Cortex of kidney (tissue), 1 donor: ENCODE results near the gene DRC7.
"Not testable (repeated sequence)": the region's sequence is repeated elsewhere in the genome, so short reads cannot be mapped to it uniquely, and the experiment has no call there.

Experiments
- DNase-seq: peaks from one replicate; lab custom pipeline; 2025; lab: John Stamatoyannopoulos, UW

Gene DRC7

DNA sequence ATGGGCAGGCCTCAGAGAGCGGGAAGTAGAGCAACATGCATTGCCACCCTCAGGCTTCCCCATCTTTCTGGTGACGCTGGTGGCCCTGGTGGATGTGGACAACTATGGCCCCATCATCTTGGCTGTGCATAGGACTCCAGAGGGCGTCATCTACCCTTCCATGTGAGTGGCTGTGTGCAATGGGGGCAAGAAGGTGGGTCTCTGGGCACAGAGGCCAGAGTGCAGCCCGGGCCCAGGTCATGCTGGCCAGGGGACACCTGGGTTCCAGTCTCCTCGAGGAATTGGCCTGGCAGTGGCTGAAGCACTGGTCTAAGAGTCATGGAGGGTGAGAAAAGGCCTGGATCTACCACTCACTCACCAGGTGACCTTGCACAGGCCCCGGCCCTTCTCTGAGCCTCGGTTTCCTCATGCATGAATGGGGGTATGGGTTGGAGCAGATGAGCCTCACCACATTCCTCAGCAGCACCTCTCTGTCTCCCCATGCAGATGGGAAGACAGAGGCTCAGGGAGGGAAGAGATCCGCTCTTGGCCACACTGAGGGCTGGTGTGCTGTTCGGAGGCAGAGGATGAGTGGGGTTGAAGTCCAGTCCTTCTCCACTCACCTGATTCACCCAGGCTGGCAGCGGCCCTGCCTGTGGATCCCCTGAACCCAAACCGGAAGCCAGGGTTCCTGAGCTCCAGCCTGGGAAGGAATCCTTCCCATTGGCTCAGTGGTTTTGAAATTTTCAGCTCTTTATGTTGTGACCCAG, 33.7 kb upstream of the DRC7 start:
- no peak for DNase-seq

DNA sequence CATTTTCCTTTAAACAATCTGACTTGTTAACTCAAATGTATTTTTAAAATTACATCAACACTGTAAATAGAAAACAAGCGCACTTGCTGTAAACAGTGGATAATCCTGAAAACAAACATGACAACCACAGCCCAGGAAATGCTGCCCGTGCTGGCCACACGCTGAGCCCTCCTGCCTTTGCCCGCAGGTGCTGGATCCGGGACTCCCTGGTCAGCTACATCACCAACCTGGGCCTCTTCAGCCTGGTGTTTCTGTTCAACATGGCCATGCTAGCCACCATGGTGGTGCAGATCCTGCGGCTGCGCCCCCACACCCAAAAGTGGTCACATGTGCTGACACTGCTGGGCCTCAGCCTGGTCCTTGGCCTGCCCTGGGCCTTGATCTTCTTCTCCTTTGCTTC, 33.1 kb upstream of the DRC7 start:
- DNase-seq, result no peak

GRCh38 chr16:57661936-57662906, 32.4 kb upstream of the DRC7 start:
- DNase-seq, result no peak

DNA sequence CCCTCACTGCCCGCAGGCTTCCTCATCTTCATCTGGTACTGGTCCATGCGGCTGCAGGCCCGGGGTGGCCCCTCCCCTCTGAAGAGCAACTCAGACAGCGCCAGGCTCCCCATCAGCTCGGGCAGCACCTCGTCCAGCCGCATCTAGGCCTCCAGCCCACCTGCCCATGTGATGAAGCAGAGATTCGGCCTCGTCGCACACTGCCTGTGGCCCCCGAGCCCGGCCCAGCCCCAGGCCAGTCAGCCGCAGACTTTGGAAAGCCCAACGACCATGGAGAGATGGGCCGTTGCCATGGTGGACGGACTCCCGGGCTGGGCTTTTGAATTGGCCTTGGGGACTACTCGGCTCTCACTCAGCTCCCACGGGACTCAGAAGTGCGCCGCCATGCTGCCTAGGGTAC, 31.2 kb upstream of the DRC7 start:
- no peak for DNase-seq

DNA sequence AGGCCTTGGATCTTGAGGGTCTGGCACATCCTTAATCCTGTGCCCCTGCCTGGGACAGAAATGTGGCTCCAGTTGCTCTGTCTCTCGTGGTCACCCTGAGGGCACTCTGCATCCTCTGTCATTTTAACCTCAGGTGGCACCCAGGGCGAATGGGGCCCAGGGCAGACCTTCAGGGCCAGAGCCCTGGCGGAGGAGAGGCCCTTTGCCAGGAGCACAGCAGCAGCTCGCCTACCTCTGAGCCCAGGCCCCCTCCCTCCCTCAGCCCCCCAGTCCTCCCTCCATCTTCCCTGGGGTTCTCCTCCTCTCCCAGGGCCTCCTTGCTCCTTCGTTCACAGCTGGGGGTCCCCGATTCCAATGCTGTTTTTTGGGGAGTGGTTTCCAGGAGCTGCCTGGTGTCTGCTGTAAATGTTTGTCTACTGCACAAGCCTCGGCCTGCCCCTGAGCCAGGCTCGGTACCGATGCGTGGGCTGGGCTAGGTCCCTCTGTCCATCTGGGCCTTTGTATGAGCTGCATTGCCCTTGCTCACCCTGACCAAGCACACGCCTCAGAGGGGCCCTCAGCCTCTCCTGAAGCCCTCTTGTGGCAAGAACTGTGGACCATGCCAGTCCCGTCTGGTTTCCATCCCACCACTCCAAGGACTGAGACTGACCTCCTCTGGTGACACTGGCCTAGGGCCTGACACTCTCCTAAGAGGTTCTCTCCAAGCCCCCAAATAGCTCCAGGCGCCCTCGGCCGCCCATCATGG, 30.5 kb upstream of the DRC7 start:
- DNase-seq, result no peak

DNA sequence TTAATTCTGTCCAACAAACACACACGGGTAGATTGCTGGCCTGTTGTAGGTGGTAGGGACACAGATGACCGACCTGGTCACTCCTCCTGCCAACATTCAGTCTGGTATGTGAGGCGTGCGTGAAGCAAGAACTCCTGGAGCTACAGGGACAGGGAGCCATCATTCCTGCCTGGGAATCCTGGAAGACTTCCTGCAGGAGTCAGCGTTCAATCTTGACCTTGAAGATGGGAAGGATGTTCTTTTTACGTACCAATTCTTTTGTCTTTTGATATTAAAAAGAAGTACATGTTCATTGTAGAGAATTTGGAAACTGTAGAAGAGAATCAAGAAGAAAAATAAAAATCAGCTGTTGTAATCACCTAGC, 30.0 kb upstream of the DRC7 start:
- no peak for DNase-seq

DNA sequence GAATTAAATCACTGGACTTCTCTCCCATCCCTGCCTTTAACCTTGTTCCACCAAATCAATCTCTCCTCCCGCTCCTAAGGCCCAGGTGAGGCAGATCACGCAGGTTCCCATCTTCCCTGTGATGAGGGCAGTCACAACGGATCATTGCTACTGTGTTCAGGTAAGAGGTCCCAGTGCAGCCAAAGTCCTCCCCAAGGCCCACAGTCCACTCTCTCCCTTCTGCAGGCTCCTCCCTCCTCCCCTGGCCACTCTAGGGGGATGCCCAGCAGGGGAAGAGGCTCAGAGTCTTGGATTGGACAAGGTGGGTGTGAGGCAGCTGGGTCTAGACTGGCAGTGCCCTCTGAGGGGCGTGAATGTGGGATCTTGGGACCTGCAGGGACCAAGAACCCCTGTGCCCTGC, 29.1 kb upstream of the DRC7 start:
- DNase-seq, result no peak

DNA sequence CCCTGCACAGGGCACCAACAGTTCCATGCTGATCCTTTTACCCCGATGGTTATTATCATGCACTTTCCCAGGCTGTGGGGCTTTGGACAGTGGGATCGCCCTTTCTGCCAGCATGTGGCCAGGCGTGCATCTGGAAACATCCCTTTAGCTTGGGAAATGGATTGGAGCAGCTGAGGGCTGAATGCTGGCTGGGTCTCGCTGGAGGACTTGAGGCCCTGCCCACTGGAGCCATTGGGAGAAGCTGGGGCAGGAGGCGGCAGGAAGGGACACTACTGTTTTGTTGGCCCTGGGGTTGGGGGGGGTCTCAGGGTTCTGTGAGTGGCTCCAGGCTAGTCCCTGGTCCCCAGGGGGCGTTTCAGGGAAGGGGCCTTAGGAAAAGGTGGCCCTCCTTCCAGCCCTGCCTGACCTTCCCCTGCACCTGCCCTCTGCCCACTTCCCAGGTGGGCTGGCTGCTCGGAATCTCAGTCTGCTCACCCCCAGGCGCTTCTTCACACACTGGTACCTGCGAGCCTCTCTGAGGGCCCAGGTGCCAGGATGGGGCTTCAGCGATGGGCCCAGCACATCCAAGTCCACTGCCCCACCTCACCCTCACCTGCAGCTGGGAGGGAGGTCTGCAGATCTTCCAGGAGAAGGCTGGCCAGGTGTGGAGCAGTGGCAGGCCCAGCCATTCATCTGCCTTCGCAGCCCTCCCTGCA, 28.1 kb upstream of the DRC7 start:
- no peak for DNase-seq

DNA sequence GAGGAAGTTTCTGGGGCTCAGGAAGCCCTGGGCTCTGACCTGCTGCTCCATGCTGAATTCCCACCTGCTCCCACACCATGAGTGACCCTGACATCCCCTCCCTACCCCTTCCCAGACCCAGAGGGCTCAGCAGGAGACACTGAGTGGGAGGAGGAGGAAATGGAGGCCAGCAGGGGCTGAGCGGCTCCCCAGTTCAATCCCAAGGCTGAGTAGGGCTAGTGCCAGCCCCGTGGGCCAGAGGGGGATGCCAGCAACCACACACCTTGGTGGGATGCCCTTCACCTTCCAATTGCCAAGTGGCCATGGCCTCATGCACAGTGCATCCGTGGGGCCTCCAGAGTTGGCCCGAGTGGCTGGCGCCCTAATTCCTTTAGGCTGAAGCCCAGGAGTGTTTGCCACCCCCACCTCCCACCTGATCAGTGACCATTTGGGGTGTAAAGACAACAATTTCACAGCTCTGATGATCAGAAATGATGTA, 27.5 kb upstream of the DRC7 start:
- DNase-seq, result no peak

DNA sequence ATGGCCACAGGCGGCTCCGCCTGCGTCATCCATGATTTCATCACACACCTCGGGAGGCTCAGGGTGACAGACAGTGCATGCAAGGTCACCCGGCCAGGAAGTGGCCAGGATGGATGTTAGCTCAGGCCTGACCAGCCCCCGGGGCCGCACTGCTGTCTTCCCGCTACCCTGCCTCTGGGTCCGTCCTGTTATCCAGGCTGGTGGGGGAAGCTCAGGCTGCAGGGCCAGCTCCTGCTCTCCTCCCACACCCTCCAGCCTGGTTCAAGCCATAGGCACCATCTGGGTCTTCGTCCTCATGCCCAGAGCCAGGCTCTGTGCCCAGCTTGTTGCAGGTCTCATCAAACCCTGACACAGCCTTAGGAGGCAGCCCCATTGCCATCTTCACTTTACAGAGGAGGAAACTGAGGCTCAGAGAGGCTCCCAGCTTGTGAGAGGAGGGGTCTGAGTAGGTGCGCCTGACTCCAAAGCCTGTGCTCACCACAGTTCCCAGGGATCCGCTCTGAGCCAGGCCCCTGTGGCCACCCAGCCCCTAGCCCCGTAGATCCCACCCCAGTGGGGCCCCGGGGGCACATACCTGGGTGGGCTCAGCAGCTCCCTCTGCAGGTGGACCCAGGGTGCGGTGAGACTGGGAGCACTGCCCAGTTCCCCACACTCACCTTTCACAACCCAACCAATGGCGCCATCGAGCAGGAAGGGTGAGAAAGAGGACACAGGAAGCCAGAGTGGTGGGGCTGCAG, 26.9 kb upstream of the DRC7 start:
- DNase-seq, result no peak

DNA sequence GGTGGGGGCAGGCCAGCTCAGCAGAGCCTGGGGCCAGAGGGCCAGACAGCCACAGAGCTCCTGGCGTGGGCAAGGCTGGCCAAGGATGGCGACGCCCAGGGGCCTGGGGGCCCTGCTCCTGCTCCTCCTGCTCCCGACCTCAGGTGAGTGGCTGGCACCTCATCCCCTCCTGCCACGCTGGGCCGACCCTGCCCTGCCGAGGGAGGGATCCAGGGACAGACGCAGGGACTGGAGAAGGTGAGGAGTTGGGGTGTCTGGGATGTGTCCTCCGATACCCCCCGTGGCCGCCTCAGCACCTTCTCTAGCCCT, 26.4 kb upstream of the DRC7 start, which contains the start of gene ADGRG3:
Gene ADGRG3, plus strand, starts transcription at position 44 of the 309 bp plus-strand sequence. Its CDS starts 42 bp downstream, at position 86.
- DNase-seq, result no peak

DNA sequence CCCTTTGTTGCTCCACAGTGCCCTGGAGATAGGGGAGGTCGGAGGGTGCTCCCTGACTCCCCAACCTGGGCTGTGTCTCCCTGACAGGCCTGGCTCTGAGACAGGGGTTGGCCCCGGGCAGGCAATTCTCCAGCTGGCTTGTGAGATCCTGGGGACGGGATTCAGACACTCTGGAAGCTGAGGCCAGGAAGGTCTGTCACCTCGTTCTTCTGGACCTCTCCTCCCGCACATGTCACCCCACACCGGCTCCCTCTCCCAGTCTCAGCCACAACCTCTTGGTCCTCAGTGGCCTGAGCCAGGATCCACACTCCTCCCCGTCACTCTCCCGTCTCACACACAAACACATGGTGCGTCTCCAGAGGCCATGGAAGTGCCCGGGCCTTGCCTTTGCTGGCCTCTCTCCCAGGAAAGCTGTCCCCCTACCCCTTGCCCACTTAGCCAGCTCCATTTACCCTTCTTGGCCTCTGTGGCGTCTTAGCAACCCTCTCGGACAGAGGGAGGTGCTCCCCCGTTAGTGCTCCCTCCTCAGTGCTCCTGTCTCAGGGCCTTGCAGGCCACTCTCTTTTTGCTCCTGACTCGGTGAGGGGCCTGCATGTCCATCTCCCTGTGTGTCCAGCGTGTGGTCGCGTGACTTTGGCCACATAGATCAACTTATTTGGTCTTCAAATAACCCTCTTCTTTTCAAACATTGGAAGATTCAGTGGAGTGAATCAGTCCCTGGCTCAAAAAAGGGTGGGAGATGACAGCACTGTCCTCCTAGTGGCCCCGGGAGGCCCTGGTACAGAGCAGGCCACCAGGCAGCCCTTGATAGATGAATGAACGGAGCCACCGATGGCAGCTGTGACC, 25.8 kb upstream of the DRC7 start:
- DNase-seq, result no peak

DNA sequence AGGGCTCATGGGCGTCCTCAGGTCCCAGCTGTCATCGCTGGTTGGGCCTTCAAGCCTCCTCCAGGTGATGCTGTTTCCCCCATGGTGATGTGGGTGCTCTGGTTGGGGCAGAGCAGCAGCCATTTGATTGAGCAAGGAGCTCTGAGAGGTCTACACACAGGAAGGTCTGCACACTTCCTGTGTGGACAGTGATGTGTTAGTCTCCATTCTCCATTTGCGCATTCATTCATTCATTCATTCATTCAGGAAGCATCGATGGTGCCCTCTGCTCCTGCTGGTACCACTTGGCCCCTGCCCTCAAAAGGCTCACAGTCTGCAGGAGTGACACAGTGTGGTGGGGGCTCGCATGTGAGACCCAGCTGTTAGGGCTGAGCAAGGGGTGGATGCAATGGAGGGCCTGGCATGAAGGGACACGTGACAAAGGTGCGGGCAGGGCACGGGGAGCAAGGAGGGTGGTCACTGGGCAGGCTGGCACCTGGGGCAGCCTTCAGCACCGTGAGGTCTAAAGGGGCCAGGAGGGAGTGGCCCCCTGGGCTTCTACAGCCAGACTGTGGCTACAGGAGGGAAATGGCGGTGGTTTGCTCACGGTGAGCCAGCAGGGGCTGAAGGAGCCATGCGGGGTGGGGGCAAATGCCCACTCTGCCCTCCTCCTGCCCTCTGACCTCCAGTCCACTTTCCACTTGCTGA, 25.0 kb upstream of the DRC7 start:
- no peak for DNase-seq

DNA sequence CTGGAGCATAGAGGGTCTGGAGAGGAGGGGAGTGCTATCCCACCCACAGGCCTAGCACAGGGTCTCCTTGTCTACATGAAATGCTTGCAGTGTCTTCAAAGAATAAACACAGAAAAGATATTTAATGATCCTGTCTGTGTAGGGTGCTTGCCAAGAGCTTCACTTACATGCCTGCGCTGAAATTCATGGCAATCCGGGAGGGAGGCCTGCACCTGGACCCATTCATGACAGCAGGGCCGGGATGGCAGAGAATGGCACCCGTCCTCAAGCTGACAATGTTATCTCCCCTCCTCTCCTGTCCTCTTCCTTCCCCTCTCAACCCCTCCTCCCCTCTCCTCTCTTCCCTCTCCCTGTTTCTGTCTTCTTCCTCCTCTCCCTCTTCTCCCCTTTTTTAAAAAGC, 24.4 kb upstream of the DRC7 start:
- DNase-seq, result no peak

- not testable (repeated sequence) for DNase-seq
These were observed 23.2 kb upstream of the DRC7 start for GRCh38 chr16:57671451-57671850.

DNA sequence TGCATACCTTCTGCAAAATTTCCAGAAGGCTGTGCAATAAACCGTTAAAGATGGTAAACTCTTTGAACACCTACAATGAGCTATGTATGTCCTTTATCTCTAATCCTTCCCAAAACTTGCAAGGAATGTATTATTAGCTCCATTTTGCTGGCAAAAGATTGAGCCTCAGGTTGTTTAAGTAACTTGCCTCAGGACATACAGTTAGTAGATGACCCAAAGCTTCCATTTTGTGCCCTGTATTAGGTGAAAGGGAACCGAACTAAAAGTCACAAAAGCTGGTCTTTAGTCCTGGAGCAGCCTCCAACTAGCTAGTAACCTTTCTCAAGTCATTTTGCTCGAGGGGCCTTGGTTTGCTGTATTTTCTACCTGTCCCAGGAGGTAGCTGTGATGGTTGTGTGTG, 22.2 kb upstream of the DRC7 start:
- DNase-seq, result no peak

DNA sequence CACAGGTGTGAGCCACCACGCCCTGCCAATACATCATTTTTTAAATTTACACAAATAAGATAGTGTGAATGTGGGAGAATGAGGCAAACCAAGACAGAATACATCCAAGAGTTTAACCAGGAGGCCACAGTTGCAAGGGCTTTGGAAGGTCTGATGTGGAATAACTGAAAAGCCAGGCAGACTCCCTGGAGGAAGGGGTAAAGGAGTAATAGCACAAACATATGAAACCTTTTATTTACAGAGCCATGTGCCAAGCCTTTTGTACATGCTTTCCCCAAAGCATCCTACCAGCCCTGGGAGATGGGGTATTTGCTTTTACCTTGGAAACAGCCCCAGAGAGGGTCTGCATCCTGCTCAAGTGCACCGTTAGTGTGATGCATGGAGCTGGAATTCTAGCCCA, 21.8 kb upstream of the DRC7 start:
- no peak for DNase-seq

DNA sequence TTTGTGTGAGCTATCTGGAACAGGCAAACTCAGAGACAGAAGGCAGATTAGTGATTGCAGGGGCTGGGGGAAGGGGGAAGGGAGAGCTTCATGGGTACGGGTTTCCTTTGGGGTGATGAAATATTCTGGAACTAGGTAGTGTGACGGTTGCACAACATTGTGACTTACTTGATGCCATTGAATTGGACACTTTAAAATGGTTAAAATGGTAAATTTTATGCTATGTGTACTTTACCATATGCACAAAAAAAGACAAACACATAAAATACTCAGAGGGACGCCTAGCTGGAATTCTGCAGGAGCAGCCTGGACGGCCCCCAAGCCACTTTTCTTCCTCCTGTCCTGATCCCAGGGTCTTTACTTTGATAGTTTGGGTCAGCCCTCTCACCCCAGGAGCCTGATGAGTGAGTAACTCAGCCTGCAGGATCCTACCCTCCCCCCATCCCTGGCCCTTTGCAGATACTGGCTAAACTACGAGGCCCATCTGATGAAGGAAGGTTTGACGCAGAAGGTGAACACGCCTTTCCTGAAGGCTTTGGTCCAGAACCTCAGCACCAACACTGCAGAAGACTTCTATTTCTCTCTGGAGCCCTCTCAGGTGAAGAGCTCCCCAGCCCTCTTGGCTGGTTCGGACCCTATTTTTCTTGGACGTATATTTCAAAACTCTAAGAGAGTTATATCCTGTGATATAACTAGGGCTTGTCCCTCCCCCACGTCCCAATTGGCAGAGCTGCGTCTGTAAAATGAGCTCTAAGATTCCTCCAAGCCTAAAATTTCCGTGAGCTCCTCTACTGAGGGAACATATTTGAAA, 18.7 kb upstream of the DRC7 start:
- no peak for DNase-seq
